Hair follicular keratinocyte (primary cell): ENCODE measurements around the gene KLHL4. TPM values are rescaled to one million over a fixed set of nuclear protein-coding genes. Genes with fewer than 3 reads are reported as not detected.

ENCODE experiments used
- total RNA-seq: library from RNA; depleted of rRNA; stranded (reverse); fragments of >200 nt; gene quantifications from 2 replicates; pipeline ENCODE4 v1.2.3, GENCODE V29; 2015

KLHL4 gene
- total RNA-seq = 0.27 and 0.62 TPM in 2 replicates

GRCh38 chrX:87517571-87518141, at the start of gene KLHL4:
KLHL4 (plus strand) TSS chrX:87517802; CDS start chrX:87517894, 92 bp downstream.

